Fibroblast of the aortic adventitia (primary cell): ENCODE data around the gene GPALPP1. TPM values are rescaled to one million over a fixed set of nuclear protein-coding genes. Genes with fewer than 3 reads are reported as not detected.

Experiments
- DNase-seq: peaks from one replicate; pipeline ENCODE4 v3.0.0-alpha.2; 2010; ENCODE audit warnings: low read depth
- H3K4me3 ChIP-seq: 2 replicates; pipeline ENCODE4 v1.5.1; 2011; ENCODE audit warnings: low read depth, mild to moderate bottlenecking, control low read depth, low read length, moderate library complexity
- total RNA-seq: library from RNA; depleted of rRNA; stranded (reverse); fragments of >200 nt; gene quantifications from 2 replicates; pipeline ENCODE4 v1.2.3, GENCODE V29; 2012; ENCODE audit warnings: low replicate concordance
- TF ChIP-seq, protein P1 (sequence below): IDR thresholded peaks from 2 replicates; pipeline ENCODE4 v1.5.1; 2011; ENCODE audit warnings: mild to moderate bottlenecking, low read length, control low read depth, inconsistent platforms; ENCODE audit not compliant: insufficient read depth

GPALPP1 gene
- total RNA-seq, 1 donor, result 31.2 TPM

DNA sequence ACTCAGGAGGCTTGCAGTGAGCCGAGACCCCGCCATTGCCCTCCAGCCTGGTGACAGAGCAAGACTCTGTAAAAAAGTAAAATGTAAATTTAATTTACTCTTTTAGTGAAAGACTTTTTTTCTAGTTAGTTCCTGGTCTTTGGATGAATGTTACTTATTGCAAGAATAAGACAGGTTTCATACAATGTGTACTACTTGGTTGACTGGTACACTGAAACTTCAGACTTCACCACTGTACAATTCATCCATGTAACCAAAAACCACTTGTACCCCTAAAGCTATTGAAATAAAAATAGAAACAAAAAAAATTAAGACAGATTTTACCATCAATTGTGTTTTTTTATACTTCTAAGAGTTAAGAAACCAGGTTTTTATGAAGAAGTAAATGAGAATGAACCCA, 35.5 kb downstream of the GPALPP1 start:
- DNase-seq, result no peak
- H3K4me3 ChIP-seq, result no peak overlapping the region
- TF ChIP-seq, protein P1, sequence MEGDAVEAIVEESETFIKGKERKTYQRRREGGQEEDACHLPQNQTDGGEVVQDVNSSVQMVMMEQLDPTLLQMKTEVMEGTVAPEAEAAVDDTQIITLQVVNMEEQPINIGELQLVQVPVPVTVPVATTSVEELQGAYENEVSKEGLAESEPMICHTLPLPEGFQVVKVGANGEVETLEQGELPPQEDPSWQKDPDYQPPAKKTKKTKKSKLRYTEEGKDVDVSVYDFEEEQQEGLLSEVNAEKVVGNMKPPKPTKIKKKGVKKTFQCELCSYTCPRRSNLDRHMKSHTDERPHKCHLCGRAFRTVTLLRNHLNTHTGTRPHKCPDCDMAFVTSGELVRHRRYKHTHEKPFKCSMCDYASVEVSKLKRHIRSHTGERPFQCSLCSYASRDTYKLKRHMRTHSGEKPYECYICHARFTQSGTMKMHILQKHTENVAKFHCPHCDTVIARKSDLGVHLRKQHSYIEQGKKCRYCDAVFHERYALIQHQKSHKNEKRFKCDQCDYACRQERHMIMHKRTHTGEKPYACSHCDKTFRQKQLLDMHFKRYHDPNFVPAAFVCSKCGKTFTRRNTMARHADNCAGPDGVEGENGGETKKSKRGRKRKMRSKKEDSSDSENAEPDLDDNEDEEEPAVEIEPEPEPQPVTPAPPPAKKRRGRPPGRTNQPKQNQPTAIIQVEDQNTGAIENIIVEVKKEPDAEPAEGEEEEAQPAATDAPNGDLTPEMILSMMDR, result no peak

- H3K4me3 ChIP-seq, result no peak overlapping the region
- no peak for DNase-seq
- TF ChIP-seq, protein P1, result no peak
Measured at GRCh38 chr13:45034342-45034741, 45.0 kb downstream of the GPALPP1 start.

DNA sequence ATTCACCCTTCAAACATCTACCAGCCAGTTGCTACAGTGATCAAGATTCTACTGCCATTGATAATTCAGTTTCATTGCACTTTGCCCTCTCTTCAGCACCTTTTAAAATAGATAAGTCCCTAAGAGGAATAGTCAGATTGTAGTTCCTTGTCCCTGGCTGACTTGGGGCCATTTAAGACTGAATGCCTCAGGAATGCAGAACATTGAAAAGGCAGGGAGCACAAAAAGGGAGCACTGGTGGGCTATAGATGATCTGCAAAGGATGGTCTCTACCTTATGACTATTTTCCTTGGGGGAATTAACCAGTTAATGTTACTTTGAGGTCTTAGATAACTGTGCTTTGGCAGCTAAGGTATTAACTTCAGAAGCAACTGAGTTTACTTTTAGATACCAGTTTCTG, 46.9 kb downstream of the GPALPP1 start:
- TF ChIP-seq, protein P1, result no peak
- H3K4me3 ChIP-seq, result no peak overlapping the region
- DNase-seq, result no peak

- no peak for DNase-seq
- no peak overlapping the region for H3K4me3 ChIP-seq
- TF ChIP-seq, protein P1, result no peak
Measured at GRCh38 chr13:45040173-45040572, 50.8 kb downstream of the GPALPP1 start.

- TF ChIP-seq, protein P1, result no peak
- DNase-seq, result peak; percentile 31
- H3K4me3 ChIP-seq, result no peak overlapping the region
Measured at GRCh38 chr13:45040622-45041021, 51.3 kb downstream of the GPALPP1 start.

GRCh38 chr13:45042539-45042938, 53.2 kb downstream of the GPALPP1 start:
- no peak for DNase-seq
- TF ChIP-seq, protein P1, result no peak

DNA sequence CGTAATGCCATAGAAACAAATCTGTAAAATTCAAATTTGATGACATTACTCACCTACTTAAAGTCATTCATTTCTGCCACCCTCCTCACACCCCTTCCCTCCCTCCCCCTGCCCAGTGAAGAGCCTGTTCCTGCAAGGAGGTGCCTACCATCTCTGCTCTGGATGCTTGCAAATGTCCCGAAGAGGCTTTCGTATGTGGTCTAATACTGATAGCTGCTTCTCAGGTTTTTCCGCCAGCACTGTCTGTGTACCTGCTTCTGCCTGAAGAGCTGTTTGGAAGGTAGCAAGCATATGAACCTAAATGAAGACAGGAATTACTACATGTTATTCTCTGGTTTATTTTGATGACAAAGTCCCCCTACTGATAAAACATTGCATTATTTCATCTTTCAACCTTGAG, 57.1 kb downstream of the GPALPP1 start:
- H3K4me3 ChIP-seq, result no peak overlapping the region
- TF ChIP-seq, protein P1, result no peak
- no peak for DNase-seq

More at GRCh38 chr13:45042539-45042938, 53.2 kb downstream of the GPALPP1 start:
- no peak overlapping the region for H3K4me3 ChIP-seq
